Cardiac fibroblast (primary cell): ENCODE results near the gene RNF225.
A peak's percentile ranks its signal among the peaks of the same experiment; 100 is the strongest.
"Not testable (repeated sequence)": the region's sequence is repeated elsewhere in the genome, so short reads cannot be mapped to it uniquely, and the experiment has no call there.

ENCODE experiments used
- DNase-seq, 2 donors: peaks; one replicate each; pipeline versions ENCODE4 v3.0.0 to v3.0.0-alpha.2; 2010; ENCODE audit warnings: low read depth in 2 of 2
- H3K4me3 ChIP-seq, 2 donors: replicated peaks in 1 of 2; 1 replicate in 1 of 2; 2 replicates in 1 of 2; pipeline ENCODE4 v1.5.1; 2011; ENCODE audit warnings: low read depth in 2 of 2, low read length in 2 of 2, mild to moderate bottlenecking in 2 of 2, moderate library complexity in 1 of 2
- CTCF ChIP-seq: IDR thresholded peaks from one replicate; pipeline ENCODE4 v1.5.1; 2011; ENCODE audit warnings: low read depth, mild to moderate bottlenecking, low read length, inconsistent platforms

RNF225 gene

GRCh38 chr19:58366585-58367430 is 28.6 kb upstream of the RNF225 start:
- no peak overlapping the region for H3K4me3 ChIP-seq
- DNase-seq, result no peak
- no peak for TF ChIP-seq CTCF

DNA sequence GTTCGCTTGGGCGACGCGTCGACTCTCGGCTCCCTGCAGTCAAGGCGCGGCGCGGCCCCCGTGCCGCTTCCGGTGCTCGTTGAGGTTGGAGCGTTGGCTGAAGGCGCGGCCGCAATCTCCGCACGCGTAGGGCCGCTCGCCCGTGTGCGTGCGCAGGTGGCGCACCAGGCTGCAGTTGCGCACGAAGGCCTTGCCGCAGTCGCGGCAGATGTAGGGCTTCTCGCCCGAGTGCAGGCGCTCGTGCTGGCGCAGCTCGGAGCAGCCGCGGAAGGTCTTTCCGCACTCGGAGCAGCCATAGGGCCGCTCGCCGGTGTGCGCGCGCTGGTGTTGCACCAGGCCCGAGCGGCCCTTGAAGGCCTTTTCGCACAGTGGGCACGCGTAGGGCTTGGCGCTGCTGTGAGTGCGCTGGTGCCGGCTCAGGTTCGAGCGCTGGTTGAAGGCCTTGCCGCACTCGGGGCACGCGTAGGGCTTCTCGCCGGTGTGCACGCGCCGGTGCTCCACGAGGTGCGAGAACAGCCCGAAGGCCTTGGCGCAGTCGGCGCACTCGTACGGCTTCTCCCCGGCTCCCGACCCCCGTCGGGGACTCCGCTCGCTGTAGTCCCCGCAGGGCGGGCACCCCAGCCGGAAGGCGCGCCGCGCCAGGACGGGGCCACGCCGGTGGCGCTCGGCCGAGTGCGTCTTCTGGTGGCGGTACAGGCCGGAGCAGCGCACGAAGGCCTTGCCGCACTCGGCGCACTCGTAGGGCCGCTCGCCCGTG is 27.6 kb upstream of the RNF225 start:
- no peak for DNase-seq
- TF ChIP-seq CTCF, result no peak

GRCh38 chr19:58368561-58369360 is 26.7 kb upstream of the RNF225 start:
- no peak for DNase-seq
- TF ChIP-seq CTCF, result no peak

More for the DNA sequence above, 27.6 kb upstream of the RNF225 start:
- H3K4me3 ChIP-seq, result no peak overlapping the region

DNA sequence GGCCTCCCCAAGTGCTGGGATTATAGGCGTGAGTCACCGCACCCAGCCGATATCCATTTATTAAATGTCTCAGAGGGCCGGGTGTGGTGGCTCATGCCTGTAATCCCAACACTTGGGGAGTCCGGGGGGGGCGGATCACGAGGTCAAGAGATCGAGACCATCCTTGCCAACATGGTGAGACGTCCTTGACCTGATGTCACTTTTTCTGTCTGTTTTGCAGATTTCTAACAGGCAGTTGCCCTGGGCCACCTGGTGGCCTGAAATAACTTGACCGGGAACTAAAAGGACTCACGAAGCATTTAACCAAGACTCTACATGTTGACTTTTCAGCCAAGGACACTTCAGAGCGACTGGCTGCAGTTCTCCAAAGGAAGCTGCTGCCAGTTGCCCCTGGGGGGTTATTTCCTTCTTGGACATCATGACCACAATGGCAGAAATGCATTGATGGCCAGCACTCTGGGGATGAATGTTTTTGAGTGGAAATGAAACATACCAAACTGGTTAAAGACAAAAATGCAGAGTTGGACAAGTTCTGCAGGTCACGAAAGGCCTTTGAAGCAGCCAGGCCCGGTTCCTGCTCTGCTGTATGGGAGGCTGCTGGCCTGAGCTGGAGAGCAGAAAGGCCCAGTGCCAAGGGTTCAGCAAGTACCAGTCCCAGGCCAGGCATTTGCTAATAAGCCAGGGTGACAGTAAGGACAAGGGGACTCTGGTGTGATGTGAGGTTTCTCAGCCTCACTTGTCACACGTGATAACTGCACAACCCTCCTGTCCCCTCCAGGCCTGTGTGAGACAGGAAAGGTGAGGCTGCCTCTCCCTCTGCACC is 22.9 kb upstream of the RNF225 start:
- TF ChIP-seq CTCF, result peak; percentile 13

More at GRCh38 chr19:58368561-58369360, 26.7 kb upstream of the RNF225 start:
- no peak overlapping the region for H3K4me3 ChIP-seq

DNA sequence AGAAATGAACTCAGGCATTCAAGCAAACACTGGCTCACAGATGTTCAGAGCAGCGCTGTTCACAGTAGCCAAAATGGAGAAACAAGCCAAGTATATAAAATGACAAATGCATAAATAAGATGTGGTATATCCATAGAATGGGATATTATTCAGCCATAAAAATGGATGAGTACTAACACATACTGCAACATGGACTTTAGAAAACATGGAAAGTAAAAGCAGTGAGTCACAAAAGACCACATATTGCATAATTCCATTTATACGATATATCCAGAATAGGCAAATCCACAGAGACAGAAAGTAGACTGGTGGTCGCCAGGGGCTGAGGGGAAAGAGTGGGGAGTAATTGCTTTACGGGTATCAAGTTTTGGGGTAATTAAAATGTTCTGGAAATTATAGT is 21.3 kb upstream of the RNF225 start:
- DNase-seq, result peak in 1 of 2 donors; percentile 45
- TF ChIP-seq CTCF, result no peak
- no peak overlapping the region for H3K4me3 ChIP-seq

More for the DNA sequence above, 22.9 kb upstream of the RNF225 start:
- DNase-seq, result no peak
- H3K4me3 ChIP-seq, result no peak overlapping the region

- not testable (repeated sequence) for H3K4me3 ChIP-seq, DNase-seq
These were observed 18.7 kb upstream of the RNF225 start for GRCh38 chr19:58376724-58377123.
